ENCODE data around the gene DPF1. TPM values are rescaled to one million over a fixed set of nuclear protein-coding genes. Genes with fewer than 3 reads are reported as not detected.

The DPF1 gene
- total RNA-seq, 1 donor from 2014 or later, result 1.3 TPM

DNA sequence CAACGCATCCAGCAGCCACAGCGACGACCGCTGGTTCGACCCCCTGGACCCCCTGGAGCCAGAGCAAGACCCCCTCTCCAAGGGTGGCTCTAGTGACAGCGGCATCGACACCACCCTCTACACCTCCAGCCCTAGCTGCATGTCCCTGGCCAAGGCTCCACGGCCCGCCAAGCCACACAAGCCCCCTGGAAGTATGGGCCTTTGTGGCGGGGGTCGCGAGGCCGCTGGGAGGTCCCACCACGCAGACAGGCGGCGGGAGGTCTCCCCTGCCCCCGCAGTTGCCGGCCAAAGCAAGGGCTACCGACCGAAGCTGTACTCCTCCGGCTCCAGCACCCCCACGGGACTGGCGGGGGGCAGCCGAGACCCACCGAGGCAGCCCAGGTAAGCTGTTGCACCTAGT lies 59.5 kb downstream of the DPF1 start:
- no peak for DNase-seq (ENCODE audit: low read depth)
- H3K4me3 ChIP-seq (ENCODE audit: low read depth, low read length), result no peak overlapping the region
- TF ChIP-seq CTCF (conservative IDR thresholded peaks at IDR 0.05; ENCODE audit: low read depth, low read length), result no peak

- DNase-seq (ENCODE audit: low read depth), result no peak
- no peak overlapping the region for H3K4me3 ChIP-seq (ENCODE audit: low read depth, low read length)
- TF ChIP-seq CTCF (conservative IDR thresholded peaks at IDR 0.05; ENCODE audit: low read depth, low read length), result no peak
Observed at GRCh38 chr19:38163419-38164290, 60.4 kb downstream of the DPF1 start.

- DNase-seq (ENCODE audit: low read depth), result no peak
- TF ChIP-seq CTCF (conservative IDR thresholded peaks at IDR 0.05; ENCODE audit: low read depth, low read length), result no peak
- H3K4me3 ChIP-seq (ENCODE audit: low read depth, low read length), result no peak overlapping the region
Observed at GRCh38 chr19:38162632-38163031, 61.4 kb downstream of the DPF1 start.

GRCh38 chr19:38162094-38162493 lies 61.9 kb downstream of the DPF1 start:
- TF ChIP-seq CTCF (conservative IDR thresholded peaks at IDR 0.05; ENCODE audit: low read depth, low read length), result no peak

More at GRCh38 chr19:38162094-38162493, 61.9 kb downstream of the DPF1 start:
- no peak overlapping the region for H3K4me3 ChIP-seq (ENCODE audit: low read depth, low read length)
- DNase-seq (ENCODE audit: low read depth), result peak; percentile 33

Other genes with a start within 250 kb of the DPF1 start
- 13.4 and 14.3 TPM in 2 replicates for gene PPP1R14A, start 32.2 kb upstream of the DPF1 start, total RNA-seq
- 539 and 548 TPM in 2 replicates for gene SPINT2, start 40.4 kb upstream of the DPF1 start, total RNA-seq
- gene C19orf33, start 80.0 kb upstream of the DPF1 start, total RNA-seq, result 267 and 305 TPM in 2 replicates
- gene YIF1B, start 91.7 kb upstream of the DPF1 start, total RNA-seq, result 72.2 and 90.6 TPM in 2 replicates
- gene KCNK6, start 95.6 kb upstream of the DPF1 start, total RNA-seq, result 3.8 and 3.9 TPM in 2 replicates
- 0.51 and 1.2 TPM in 2 replicates for gene CATSPERG, start 111.6 kb upstream of the DPF1 start, total RNA-seq
- 227 and 369 TPM in 2 replicates for gene PSMD8, start 150.3 kb upstream of the DPF1 start, total RNA-seq
- 0.87 and 1.8 TPM in 2 replicates for gene GGN, start 163.8 kb upstream of the DPF1 start, total RNA-seq
- gene SPRED3, start 164.5 kb upstream of the DPF1 start, total RNA-seq, result 2.8 and 5.2 TPM in 2 replicates
- gene FAM98C, start 178.9 kb upstream of the DPF1 start, total RNA-seq, result 13.2 and 37.1 TPM in 2 replicates
- gene RASGRP4, start 202.0 kb upstream of the DPF1 start, total RNA-seq, result not detected in 2 replicates
- gene RYR1, start 209.5 kb upstream of the DPF1 start, total RNA-seq, result 0.12 TPM in 1 of 2 replicates, not detected in the other